HepG2 (cell line): ENCODE measurements around the gene EXOC6B. TPM values are rescaled to one million over a fixed set of nuclear protein-coding genes. Genes with fewer than 3 reads are reported as not detected.

Source experiments
- ATAC-seq: fragments of 200-7000 bp; cut with Tn5 transposase; 3 replicates; pipeline ENCODE4 v1.9.1; 2020; ENCODE audit warnings: mild to moderate bottlenecking, moderate library complexity
- BruUV-seq: library from RNA; stranded (reverse); fragments of 400-500 nt; replicated peaks from 2 replicates; lab custom pipeline; 2021; lab: Mats Ljungman, UMichigan
- CTCF ChIA-PET: fragments of 300-600 bp; formaldehyde crosslinking; extraction: SDS; loops from one replicate; lab custom pipeline; 2021; ENCODE audit warnings: low total read pairs, inconsistent platforms, low intra/inter-chr PET ratio; lab: Yijun Ruan, JAX
- POLR2A ChIA-PET: fragments of 350-600 bp; sonication (Branson Sonifier 250); formaldehyde crosslinking; loops from one replicate; lab custom pipeline; 2020; ENCODE audit warnings: antibody characterized with exemption, inconsistent platforms; lab: Yijun Ruan, JAX
- DNase-seq: peaks from one replicate; pipeline ENCODE4 v3.0.0-alpha.2; 2015; ENCODE audit warnings: low spot score
- FAIRE-seq: peaks from 3 replicates; lab custom pipeline; 2011; peaks lifted over from hg19 to GRCh38; lab: Jason Lieb, UNC
- H2AFZ ChIP-seq: one replicate; pipeline ENCODE4 v1.6.1; 2011; ENCODE audit warnings: low read length, inconsistent platforms
- H3K27ac ChIP-seq: fragments of 300-600 bp; 3 replicates; pipeline ENCODE4 v1.8.0; 2011; ENCODE audit warnings: mixed run types, mild to moderate bottlenecking, mixed read lengths, low read length, inconsistent platforms; ENCODE audit not compliant: insufficient read depth; ENCODE audit errors: extremely low read length
- H3K27me3 ChIP-seq, 2 experiments: fragments of 200-600 bp in 1 of 2; 2 replicates in 1 of 2; 3 replicates in 1 of 2; pipeline versions ENCODE4 v1.6.0 to v1.8.0; 2011; ENCODE audit warnings: low read length in 2 of 2, mild to moderate bottlenecking in 2 of 2, moderate library complexity in 2 of 2, inconsistent platforms in 1 of 2; ENCODE audit not compliant: insufficient read depth in 2 of 2, control insufficient read depth in 1 of 2
- H3K36me3 ChIP-seq, 2 experiments: fragments of 200-600 bp in 1 of 2; replicated peaks in 1 of 2; 2 replicates in 1 of 2; 3 replicates in 1 of 2; pipeline versions ENCODE4 v1.5.1 to v1.8.0; 2011; ENCODE audit warnings: low read length in 2 of 2, inconsistent platforms in 1 of 2; ENCODE audit not compliant: insufficient read depth in 2 of 2, control insufficient read depth in 1 of 2
- H3K4me1 ChIP-seq: 2 replicates; pipeline ENCODE4 v1.5.1; 2012; ENCODE audit warnings: low read length, inconsistent platforms; ENCODE audit not compliant: insufficient read depth
- H3K4me2 ChIP-seq: 2 replicates; pipeline ENCODE4 v1.6.0; 2011; ENCODE audit warnings: low read depth, low read length, inconsistent platforms
- H3K4me3 ChIP-seq, 3 experiments: fragments of 200-600 bp in 1 of 3; sonication (generic), shearing (Covaris generic) in 1 of 3; replicated peaks in 1 of 3; 2 replicates each; pipeline ENCODE4 v1.5.1; 2011 to 2016; ENCODE audit warnings: low read length in 3 of 3, inconsistent platforms in 2 of 3, low read depth in 2 of 3, mild to moderate bottlenecking in 2 of 3, control low read depth in 1 of 3, mixed read lengths in 1 of 3; ENCODE audit not compliant: insufficient read depth in 1 of 3
- H3K79me2 ChIP-seq: one replicate; pipeline ENCODE4 v1.6.1; 2011; ENCODE audit warnings: low read length, inconsistent platforms; ENCODE audit not compliant: insufficient read depth
- H3K9ac ChIP-seq: 2 replicates; pipeline ENCODE4 v1.6.0; 2011; ENCODE audit warnings: mild to moderate bottlenecking, low read depth, low read length, inconsistent platforms; ENCODE audit not compliant: insufficient read depth
- H3K9me3 ChIP-seq: 2 replicates; pipeline ENCODE4 v1.5.1; 2012; ENCODE audit warnings: mild to moderate bottlenecking, low read length
- H4K20me1 ChIP-seq: 2 replicates; pipeline ENCODE4 v1.6.0; 2011; ENCODE audit warnings: inconsistent platforms, mild to moderate bottlenecking, low read length, moderate library complexity; ENCODE audit not compliant: insufficient read depth
- CEBPB ChIP-seq: IDR thresholded peaks from 2 replicates; pipeline ENCODE4 v1.6.1; 2011; ENCODE audit warnings: low read depth, low read length, improper control_type of control experiment, borderline replicate concordance
- FOXJ3 ChIP-seq: sonication (generic); formaldehyde crosslinking; IDR thresholded peaks from 2 replicates; pipeline ENCODE4 v1.4.0; 2020; ENCODE audit warnings: missing genetic modification reagents, mild to moderate bottlenecking, borderline replicate concordance
- MAFF ChIP-seq: IDR thresholded peaks from 2 replicates; pipeline ENCODE4 v1.6.1; 2011; ENCODE audit warnings: low read depth, low read length, improper control_type of control experiment
- MAFK ChIP-seq, 2 experiments: IDR thresholded peaks in 1 of 2; conservative IDR thresholded peaks in 1 of 2; 2 replicates each; pipeline ENCODE4 v1.6.1; 2011; ENCODE audit warnings: improper control_type of control experiment in 2 of 2, low read length in 2 of 2
- MEIS2 ChIP-seq: sonication (generic); formaldehyde crosslinking; IDR thresholded peaks from 2 replicates; pipeline ENCODE4 v1.9.0; 2021; ENCODE audit warnings: mild to moderate bottlenecking, missing genetic modification reagents
- NFE2L2 ChIP-seq: fragments of 150-350 bp; IDR thresholded peaks from 2 replicates; pipeline ENCODE4 v1.6.1; 2014; ENCODE audit warnings: low read length
- ZBTB21 ChIP-seq: sonication (generic); formaldehyde crosslinking; IDR thresholded peaks from 2 replicates; pipeline ENCODE4 v1.4.0; 2020; ENCODE audit warnings: missing genetic modification reagents
- ZFP90 ChIP-seq: sonication (generic); formaldehyde crosslinking; IDR thresholded peaks from 2 replicates; pipeline ENCODE4 v1.8.0; 2022; ENCODE audit warnings: missing genetic modification reagents, mild to moderate bottlenecking, inconsistent platforms, borderline replicate concordance
- ZNF12 ChIP-seq: sonication (generic); formaldehyde crosslinking; IDR thresholded peaks from 2 replicates; pipeline ENCODE4 v1.5.0; 2020; ENCODE audit warnings: missing genetic modification reagents
- ZNF124 ChIP-seq: sonication (generic); formaldehyde crosslinking; IDR thresholded peaks from 2 replicates; pipeline ENCODE4 v1.4.0; 2020; ENCODE audit warnings: missing genetic modification reagents
- ZNF761 ChIP-seq: sonication (generic); formaldehyde crosslinking; conservative IDR thresholded peaks from 2 replicates; pipeline ENCODE4 v1.4.0; 2020; ENCODE audit warnings: mild to moderate bottlenecking, missing genetic modification reagents
- WGBS: methylation state at CpG from one replicate; pipeline ENCODE4 v1.1.6; 2017; ENCODE audit warnings: low lambda C conversion rate; 5-methylcytosine and 5-hydroxymethylcytosine counted together
- in situ Hi-C: cut with HindIII; loops from 2 replicates; pipeline ENCODE4 v1.10.0; 2017; ENCODE audit warnings: low pct_unique_long_range_greater_than_20kb; ENCODE audit not compliant: extremely low pct_ligation_motif_present
- intact Hi-C: fragments of 100-400 bp; cut with micrococcal nuclease; formaldehyde crosslinking; loops from one replicate; pipeline ENCODE4 v1.10.0; 2022; ENCODE audit not compliant: unreplicated experiment
- polyA plus RNA-seq, 8 experiments: library from polyadenylated mRNA; depleted of rRNA in 3 of 8; stranded (reverse) in 7 of 8; unstranded in 1 of 8; fragments of >200 nt; fragmentation: Illumina TruSeq in 4 of 8; extraction: Trizol in 4 of 8; gene quantifications; 2 replicates each; pipeline versions ENCODE4 v1.2.1 to v1.2.3, GENCODE V29; 2011 to 2016; ENCODE audit warnings: low read depth in 4 of 8, missing spikeins in 1 of 8, mixed read lengths in 1 of 8; ENCODE audit not compliant: insufficient read depth in 1 of 8
- total RNA-seq, 5 experiments: library from RNA; depleted of rRNA; stranded (reverse); fragments of >200 nt; fragmentation: Illumina TruSeq; extraction: Trizol; gene quantifications; 2 replicates each; pipeline ENCODE4 v1.2.3, GENCODE V29; 2016; ENCODE audit warnings: low read depth in 1 of 5
- TF ChIP-seq, protein P1 (sequence below): sonication (generic); formaldehyde crosslinking; IDR thresholded peaks from 2 replicates; pipeline ENCODE4 v1.4.0; 2020; ENCODE audit warnings: mild to moderate bottlenecking, missing genetic modification reagents
- TF ChIP-seq, protein P2 (sequence below), 2 experiments: sonication (generic) in 1 of 2; formaldehyde crosslinking in 1 of 2; IDR thresholded peaks; 2 replicates each; pipeline versions ENCODE4 v1.5.1 to v1.6.1; 2011 to 2020; ENCODE audit warnings: borderline replicate concordance in 1 of 2, low read depth in 1 of 2, low read length in 1 of 2, mild to moderate bottlenecking in 1 of 2, missing genetic modification reagents in 1 of 2, moderate library complexity in 1 of 2

Gene EXOC6B
- total and polyA plus RNA-seq, 2 of the 13 experiments (the other 11 are each of a cell fraction or from before 2014, with no cell fraction given) = 9.1 to 15.9 TPM

DNA sequence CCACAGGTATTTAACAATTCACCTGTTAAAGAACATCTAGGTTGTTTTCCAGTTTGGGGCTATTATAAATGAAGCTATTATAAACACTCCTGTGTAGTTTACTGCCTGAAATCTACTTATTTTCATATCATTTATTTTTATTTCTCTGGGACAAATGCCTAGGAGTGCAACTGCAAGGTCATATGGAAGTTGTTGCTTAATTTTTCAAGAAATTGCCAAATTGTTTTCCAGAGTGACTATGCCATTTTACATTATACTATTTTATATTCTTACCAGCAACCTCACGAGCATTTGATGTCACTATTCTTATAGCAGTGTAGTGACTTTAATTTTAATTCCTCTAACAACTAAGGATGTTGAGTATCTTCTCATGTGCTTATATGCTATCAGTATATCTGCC lies 298.4 kb downstream of the EXOC6B start:
- Histone ChIP-seq H3K9me3 (no peaks in the 10 kb centered on the region), H3K36me3 (no peaks in the 10 kb centered on the region), H3K4me2 (no peak overlapping the region), H3K27ac (no peak overlapping the region), H2AFZ (no peak overlapping the region), H3K9ac (no peak overlapping the region), H3K79me2 (no peaks in the 10 kb centered on the region), H3K4me1 (no peaks in the 10 kb centered on the region), H3K4me3 (no peak overlapping the region), H3K27me3 (no peaks in the 10 kb centered on the region), H4K20me1 (no peaks in the 10 kb centered on the region)
- 93% methylated on average over 1 of the region's 1 CpG for WGBS
- BruUV-seq = no TSS peak
- intact Hi-C loops = no loop called here
- ChIA-PET POLR2A (no interaction called here), CTCF (no interaction called here)
- no peak for ATAC-seq
- TF ChIP-seq, protein P1, sequence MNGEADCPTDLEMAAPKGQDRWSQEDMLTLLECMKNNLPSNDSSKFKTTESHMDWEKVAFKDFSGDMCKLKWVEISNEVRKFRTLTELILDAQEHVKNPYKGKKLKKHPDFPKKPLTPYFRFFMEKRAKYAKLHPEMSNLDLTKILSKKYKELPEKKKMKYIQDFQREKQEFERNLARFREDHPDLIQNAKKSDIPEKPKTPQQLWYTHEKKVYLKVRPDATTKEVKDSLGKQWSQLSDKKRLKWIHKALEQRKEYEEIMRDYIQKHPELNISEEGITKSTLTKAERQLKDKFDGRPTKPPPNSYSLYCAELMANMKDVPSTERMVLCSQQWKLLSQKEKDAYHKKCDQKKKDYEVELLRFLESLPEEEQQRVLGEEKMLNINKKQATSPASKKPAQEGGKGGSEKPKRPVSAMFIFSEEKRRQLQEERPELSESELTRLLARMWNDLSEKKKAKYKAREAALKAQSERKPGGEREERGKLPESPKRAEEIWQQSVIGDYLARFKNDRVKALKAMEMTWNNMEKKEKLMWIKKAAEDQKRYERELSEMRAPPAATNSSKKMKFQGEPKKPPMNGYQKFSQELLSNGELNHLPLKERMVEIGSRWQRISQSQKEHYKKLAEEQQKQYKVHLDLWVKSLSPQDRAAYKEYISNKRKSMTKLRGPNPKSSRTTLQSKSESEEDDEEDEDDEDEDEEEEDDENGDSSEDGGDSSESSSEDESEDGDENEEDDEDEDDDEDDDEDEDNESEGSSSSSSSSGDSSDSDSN (CRISPR knock-in tag) = no peak
- TF ChIP-seq CEBPB (peak; percentile 47; the same call in 1 of the 2 replicates), ZBTB21 (CRISPR knock-in tag) (no peak)
- TF ChIP-seq, all 625 proteins: peak for 1
- FAIRE-seq = no peak
- in situ Hi-C loops = no loop called here
- no peak for DNase-seq

DNA sequence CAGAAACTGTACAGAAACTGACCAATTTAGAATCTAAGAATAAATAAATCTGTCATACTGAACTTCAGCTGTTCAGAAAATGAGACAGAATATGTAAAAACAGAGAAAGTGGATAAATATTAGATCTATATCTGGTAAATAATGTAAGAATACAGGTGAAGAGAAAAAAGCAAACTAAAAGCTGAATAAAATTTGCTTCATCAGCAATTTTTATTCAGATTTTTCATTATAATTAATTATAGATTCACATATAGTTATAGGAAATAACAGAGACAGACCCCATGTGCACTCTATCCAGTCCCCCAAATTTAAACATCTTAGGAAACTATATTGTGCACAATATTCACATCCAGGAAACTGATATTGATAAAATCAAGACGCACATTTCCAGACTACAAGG lies 299.2 kb downstream of the EXOC6B start:
- intact Hi-C loops (no loop called here), in situ Hi-C loops (no loop called here)
- no TSS peak for BruUV-seq
- no peak overlapping the region for H3K27ac ChIP-seq
- no peak for FAIRE-seq
- no peaks in the 10 kb centered on the region for H4K20me1 ChIP-seq
- no peak overlapping the region for H3K4me3 ChIP-seq
- no peak for DNase-seq
- H3K9me3 ChIP-seq = no peaks in the 10 kb centered on the region
- no peak overlapping the region for H2AFZ ChIP-seq
- H3K79me2 ChIP-seq = no peaks in the 10 kb centered on the region
- H3K4me2 ChIP-seq = no peak overlapping the region
- TF ChIP-seq MAFK (conservative IDR thresholded peaks at IDR 0.05 in 1 of 2, IDR thresholded peaks at IDR 0.05 in 1 of 2; ENCODE audit: low read length in 2 of 2) = peak; percentile 97 to 100
- TF ChIP-seq, protein P2, sequence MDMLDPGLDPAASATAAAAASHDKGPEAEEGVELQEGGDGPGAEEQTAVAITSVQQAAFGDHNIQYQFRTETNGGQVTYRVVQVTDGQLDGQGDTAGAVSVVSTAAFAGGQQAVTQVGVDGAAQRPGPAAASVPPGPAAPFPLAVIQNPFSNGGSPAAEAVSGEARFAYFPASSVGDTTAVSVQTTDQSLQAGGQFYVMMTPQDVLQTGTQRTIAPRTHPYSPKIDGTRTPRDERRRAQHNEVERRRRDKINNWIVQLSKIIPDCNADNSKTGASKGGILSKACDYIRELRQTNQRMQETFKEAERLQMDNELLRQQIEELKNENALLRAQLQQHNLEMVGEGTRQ (IDR thresholded peaks at IDR 0.05; ENCODE audit: low read depth, low read length) = no peak
- TF ChIP-seq, protein P2 (CRISPR knock-in tag; IDR thresholded peaks at IDR 0.05; ENCODE audit: borderline replicate concordance) = no peak
- no peak for TF ChIP-seq NFE2L2
- peak; percentile 98 for TF ChIP-seq MAFF
- TF ChIP-seq MEIS2 (CRISPR knock-in tag) = no peak
- TF ChIP-seq ZNF12 (CRISPR knock-in tag) = no peak
- TF ChIP-seq ZFP90 (CRISPR knock-in tag) = no peak
- no peak for TF ChIP-seq FOXJ3 (CRISPR knock-in tag)
- no peak for TF ChIP-seq ZNF124 (CRISPR knock-in tag)
- no peak for TF ChIP-seq ZNF761 (CRISPR knock-in tag)
- no peaks in the 10 kb centered on the region for H3K4me1 ChIP-seq
- H3K27me3 ChIP-seq = no peaks in the 10 kb centered on the region
- CTCF ChIA-PET = no interaction called here
- POLR2A ChIA-PET = no interaction called here
- ATAC-seq = no peak
- 98% methylated on average over 1 of the region's 1 CpG for WGBS
- no peaks in the 10 kb centered on the region for H3K36me3 ChIP-seq
- H3K9ac ChIP-seq = no peak overlapping the region
